Endothelial cell (in vitro differentiated cells): ENCODE measurements around the gene USP53. TPM values are rescaled to one million over a fixed set of nuclear protein-coding genes. Genes with fewer than 3 reads are reported as not detected.

ENCODE experiments used
- DNase-seq: peaks from one replicate; pipeline ENCODE4 v3.0.0; 2021; ENCODE audit warnings: low spot score
- H3K27ac Mint-ChIP-seq: one replicate; pipeline ENCODE4 v1.8.0; 2021; ENCODE audit warnings: mixed read lengths, inconsistent platforms; ENCODE audit not compliant: unreplicated experiment
- H3K27me3 Mint-ChIP-seq: one replicate; pipeline ENCODE4 v1.8.0; 2021; ENCODE audit warnings: mild to moderate bottlenecking, moderate library complexity, mixed read lengths, inconsistent platforms; ENCODE audit not compliant: unreplicated experiment
- H3K36me3 Mint-ChIP-seq: one replicate; pipeline ENCODE4 v1.8.0; 2021; ENCODE audit warnings: mild to moderate bottlenecking, low read depth, mixed read lengths, inconsistent platforms; ENCODE audit not compliant: unreplicated experiment
- H3K4me1 Mint-ChIP-seq: one replicate; pipeline ENCODE4 v1.8.0; 2021; ENCODE audit warnings: mild to moderate bottlenecking, mixed read lengths, inconsistent platforms; ENCODE audit not compliant: unreplicated experiment
- H3K4me3 Mint-ChIP-seq: one replicate; pipeline ENCODE4 v1.8.0; 2021; ENCODE audit warnings: mild to moderate bottlenecking, mixed read lengths, inconsistent platforms; ENCODE audit not compliant: unreplicated experiment
- H3K9me3 Mint-ChIP-seq: one replicate; pipeline ENCODE4 v1.8.0; 2021; ENCODE audit warnings: mixed read lengths, inconsistent platforms; ENCODE audit not compliant: unreplicated experiment
- CTCF ChIP-seq: fragments of 200-600 bp; sonication (generic); IDR thresholded peaks from one replicate; pipeline ENCODE4 v1.5.0; 2021; ENCODE audit warnings: antibody characterized with exemption; ENCODE audit not compliant: unreplicated experiment
- total RNA-seq: library from RNA; stranded (reverse); fragmentation: NEBNext Ultra II Directional; extraction: Animal tissue kit (Norgen Biotek cat#: 25700); gene quantifications from one replicate; pipeline ENCODE4 v1.2.1, GENCODE V29; 2021; ENCODE audit not compliant: unreplicated experiment

Gene USP53
- total RNA-seq, 1 donor from 2014 or later: 18.5 TPM

- no peak for TF ChIP-seq CTCF
- no peaks in the 10 kb centered on the region for H3K9me3 Mint-ChIP-seq
- H3K36me3 Mint-ChIP-seq: no peaks in the 10 kb centered on the region
- H3K4me1 Mint-ChIP-seq: peaks cover 20% of the 10 kb centered on the region
- H3K27me3 Mint-ChIP-seq: no peaks in the 10 kb centered on the region
- no peak for DNase-seq
- H3K4me3 Mint-ChIP-seq: no peak overlapping the region
- no peak overlapping the region for H3K27ac Mint-ChIP-seq
Observed at GRCh38 chr4:119231491-119231890, 19.0 kb downstream of the USP53 start.

GRCh38 chr4:119232286-119232685, 19.8 kb downstream of the USP53 start:
- H3K27ac Mint-ChIP-seq: no peak overlapping the region
- no peaks in the 10 kb centered on the region for H3K36me3 Mint-ChIP-seq
- no peaks in the 10 kb centered on the region for H3K27me3 Mint-ChIP-seq
- DNase-seq: no peak
- no peak overlapping the region for H3K4me3 Mint-ChIP-seq
- no peak for TF ChIP-seq CTCF
- H3K9me3 Mint-ChIP-seq: no peaks in the 10 kb centered on the region
- H3K4me1 Mint-ChIP-seq: peaks cover 20% of the 10 kb centered on the region

GRCh38 chr4:119233191-119233590, 20.7 kb downstream of the USP53 start:
- no peak for TF ChIP-seq CTCF
- H3K27me3 Mint-ChIP-seq: no peaks in the 10 kb centered on the region

GRCh38 chr4:119233750-119234149, 21.2 kb downstream of the USP53 start:
- no peak for TF ChIP-seq CTCF
- no peaks in the 10 kb centered on the region for H3K27me3 Mint-ChIP-seq
- no peaks in the 10 kb centered on the region for H3K36me3 Mint-ChIP-seq
- DNase-seq: no peak
- peaks cover 20% of the 10 kb centered on the region for H3K4me1 Mint-ChIP-seq
- no peaks in the 10 kb centered on the region for H3K9me3 Mint-ChIP-seq
- H3K27ac Mint-ChIP-seq: peak overlapping the region; percentile 85
- H3K4me3 Mint-ChIP-seq: no peak overlapping the region

More at GRCh38 chr4:119233191-119233590, 20.7 kb downstream of the USP53 start:
- peaks cover 21% of the 10 kb centered on the region for H3K4me1 Mint-ChIP-seq
- H3K9me3 Mint-ChIP-seq: no peaks in the 10 kb centered on the region
- no peak overlapping the region for H3K4me3 Mint-ChIP-seq
- H3K36me3 Mint-ChIP-seq: no peaks in the 10 kb centered on the region
- DNase-seq: no peak
- H3K27ac Mint-ChIP-seq: peak overlapping the region; percentile 85

- no peaks in the 10 kb centered on the region for H3K27me3 Mint-ChIP-seq
- no peak overlapping the region for H3K27ac Mint-ChIP-seq
- no peak for DNase-seq
- no peak overlapping the region for H3K4me3 Mint-ChIP-seq
- H3K36me3 Mint-ChIP-seq: no peaks in the 10 kb centered on the region
- no peaks in the 10 kb centered on the region for H3K9me3 Mint-ChIP-seq
- TF ChIP-seq CTCF: no peak
- H3K4me1 Mint-ChIP-seq: peaks cover 20% of the 10 kb centered on the region
Observed at GRCh38 chr4:119237201-119237600, 24.7 kb downstream of the USP53 start.
